H54 (cell line): ENCODE data around the gene RNF169.
"Not testable (repeated sequence)": the region's sequence is repeated elsewhere in the genome, so short reads cannot be mapped to it uniquely, and the experiment has no call there.

Experiments used
- DNase-seq: peaks from one replicate; pipeline ENCODE4 v3.0.0; 2011; ENCODE audit warnings: low spot score, mixed read lengths; ENCODE audit not compliant: insufficient read length
- FAIRE-seq: peaks from 3 replicates; lab custom pipeline; 2011; peaks lifted over from hg19 to GRCh38; lab: Jason Lieb, UNC
- POLR2A ChIP-seq: IDR thresholded peaks from 2 replicates; pipeline ENCODE4 v1.6.1; 2011; ENCODE audit warnings: low read depth, mild to moderate bottlenecking, low read length

RNF169 gene

GRCh38 chr11:74791333-74792100, 42.9 kb downstream of the RNF169 start:
- no peak for TF ChIP-seq POLR2A
- DNase-seq (no peak), FAIRE-seq (no peak)

GRCh38 chr11:74806267-74806666, 57.6 kb downstream of the RNF169 start:
- FAIRE-seq = peak; percentile 6
- no peak for TF ChIP-seq POLR2A
- DNase-seq = no peak

- no peak for TF ChIP-seq POLR2A
- FAIRE-seq = no peak
- no peak for DNase-seq
Observed at GRCh38 chr11:74809801-74810200, 61.2 kb downstream of the RNF169 start.

- no peak for FAIRE-seq
- no peak for TF ChIP-seq POLR2A
- no peak for DNase-seq
Observed at GRCh38 chr11:74815966-74816365, 67.3 kb downstream of the RNF169 start.

- TF ChIP-seq POLR2A = no peak
- DNase-seq (no peak), FAIRE-seq (no peak)
Observed at GRCh38 chr11:74816664-74817063, 68.0 kb downstream of the RNF169 start.

- FAIRE-seq = no peak
- no peak for DNase-seq
- no peak for TF ChIP-seq POLR2A
Observed at GRCh38 chr11:74818283-74818946, 69.8 kb downstream of the RNF169 start.

- TF ChIP-seq POLR2A = no peak
- FAIRE-seq = peak; percentile 61
- DNase-seq = no peak
Observed at GRCh38 chr11:74819400-74819799, 70.8 kb downstream of the RNF169 start.

- no peak for TF ChIP-seq POLR2A
- peak; percentile 98 for FAIRE-seq
- DNase-seq = peak; percentile 54
Observed at GRCh38 chr11:74820763-74821162, 72.1 kb downstream of the RNF169 start.

- DNase-seq = no peak
- TF ChIP-seq POLR2A = no peak
- FAIRE-seq = no peak
Observed at GRCh38 chr11:74822170-74822569, 73.5 kb downstream of the RNF169 start.

GRCh38 chr11:74824285-74824982, 75.8 kb downstream of the RNF169 start:
- no peak for FAIRE-seq
- no peak for TF ChIP-seq POLR2A
- no peak for DNase-seq

- FAIRE-seq, DNase-seq: not testable (repeated sequence)
Observed at GRCh38 chr11:74825596-74825995, 76.9 kb downstream of the RNF169 start.

- DNase-seq (no peak), FAIRE-seq (no peak)
- no peak for TF ChIP-seq POLR2A
Observed at GRCh38 chr11:74826901-74827300, 78.3 kb downstream of the RNF169 start.

- no peak for TF ChIP-seq POLR2A
- FAIRE-seq (no peak), DNase-seq (no peak)
Observed at GRCh38 chr11:74837191-74837590, 88.5 kb downstream of the RNF169 start.

- TF ChIP-seq POLR2A = no peak
- FAIRE-seq (no peak), DNase-seq (no peak)
Observed at GRCh38 chr11:74838188-74838587, 89.5 kb downstream of the RNF169 start.
